T-helper 2 cell treated with Interferon-gamma antibody and Interleukin-4, amounts not matched to agents 5 μg/mL and 100 μg/mL, for 36 hours (primary cell): ENCODE measurements around the gene WDR62.

Source experiments
- DNase-seq: peaks from one replicate; pipeline ENCODE4 v3.0.0; 2021; ENCODE audit warnings: low spot score
- H3K27ac Mint-ChIP-seq: one replicate; pipeline ENCODE4 v1.8.0; 2021; ENCODE audit warnings: mild to moderate bottlenecking, mixed read lengths
- H3K27me3 Mint-ChIP-seq: one replicate; pipeline ENCODE4 v1.8.0; 2021; ENCODE audit warnings: low read depth, mixed read lengths
- H3K36me3 Mint-ChIP-seq: one replicate; pipeline ENCODE4 v1.8.0; 2021; ENCODE audit warnings: low read depth, mixed read lengths
- H3K4me1 Mint-ChIP-seq: one replicate; pipeline ENCODE4 v1.8.0; 2021; ENCODE audit warnings: low read depth, mixed read lengths
- H3K4me3 Mint-ChIP-seq: one replicate; pipeline ENCODE4 v1.8.0; 2022; ENCODE audit warnings: mild to moderate bottlenecking, moderate library complexity, mixed read lengths
- H3K9me3 Mint-ChIP-seq: one replicate; pipeline ENCODE4 v1.8.0; 2021; ENCODE audit warnings: mixed read lengths

The WDR62 gene

DNA sequence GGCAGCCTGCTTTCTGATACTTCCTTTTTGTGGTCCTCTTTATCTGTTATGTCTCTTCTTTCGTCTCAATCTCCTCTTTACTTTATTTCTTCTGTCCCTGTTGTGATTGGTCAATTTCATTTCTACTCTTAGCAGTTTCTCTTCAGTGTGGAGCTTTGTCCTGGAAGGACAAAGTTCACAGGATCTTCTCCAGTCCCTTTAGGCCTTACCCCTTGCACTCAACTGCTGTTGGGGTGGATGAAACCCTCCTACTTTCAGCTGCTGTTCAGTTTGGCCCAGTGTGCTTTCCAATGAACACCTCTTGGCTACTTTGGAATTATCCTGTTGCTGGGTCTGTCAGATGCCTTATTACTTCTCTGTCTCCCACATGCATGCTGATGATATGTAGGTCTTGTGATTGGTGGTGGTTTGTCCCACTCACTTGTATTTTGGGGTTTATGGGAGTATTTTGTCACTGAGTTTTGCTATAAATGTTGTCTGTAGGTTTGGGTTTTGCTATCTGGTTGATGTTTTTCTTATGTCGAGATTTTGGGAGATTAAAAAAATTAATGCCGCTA, 24.8 kb downstream of the WDR62 start:
- Mint-ChIP-seq H3K36me3 (peaks cover 50% of the 10 kb centered on the region), H3K4me1 (peaks cover 2% of the 10 kb centered on the region), H3K27ac (no peak overlapping the region), H3K9me3 (no peaks in the 10 kb centered on the region), H3K27me3 (no peaks in the 10 kb centered on the region), H3K4me3 (no peak overlapping the region)
- DNase-seq = no peak

DNA sequence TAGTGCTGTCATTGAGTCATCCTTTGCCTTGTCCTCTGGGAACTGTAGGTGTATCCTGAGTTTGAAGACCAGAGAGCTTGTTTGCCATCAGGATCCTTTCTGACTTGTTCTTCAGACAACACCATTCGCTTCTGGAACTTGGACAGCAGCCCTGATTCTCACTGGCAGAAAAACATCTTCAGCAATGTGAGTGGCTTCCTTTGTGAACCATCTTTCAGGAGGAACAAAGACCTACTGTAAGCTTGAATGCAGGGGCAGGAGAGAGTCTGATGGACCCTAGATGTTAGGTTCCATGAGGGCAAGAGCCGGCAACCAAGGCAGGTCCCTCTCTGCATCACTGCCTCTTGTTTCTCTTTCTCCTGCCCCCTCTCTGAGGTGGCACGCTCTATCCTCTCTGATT, 26.7 kb downstream of the WDR62 start:
- Mint-ChIP-seq H3K4me1 (peaks cover 2% of the 10 kb centered on the region), H3K36me3 (peaks cover 53% of the 10 kb centered on the region), H3K9me3 (no peaks in the 10 kb centered on the region), H3K27ac (no peak overlapping the region), H3K4me3 (no peak overlapping the region), H3K27me3 (no peaks in the 10 kb centered on the region)
- no peak for DNase-seq

DNA sequence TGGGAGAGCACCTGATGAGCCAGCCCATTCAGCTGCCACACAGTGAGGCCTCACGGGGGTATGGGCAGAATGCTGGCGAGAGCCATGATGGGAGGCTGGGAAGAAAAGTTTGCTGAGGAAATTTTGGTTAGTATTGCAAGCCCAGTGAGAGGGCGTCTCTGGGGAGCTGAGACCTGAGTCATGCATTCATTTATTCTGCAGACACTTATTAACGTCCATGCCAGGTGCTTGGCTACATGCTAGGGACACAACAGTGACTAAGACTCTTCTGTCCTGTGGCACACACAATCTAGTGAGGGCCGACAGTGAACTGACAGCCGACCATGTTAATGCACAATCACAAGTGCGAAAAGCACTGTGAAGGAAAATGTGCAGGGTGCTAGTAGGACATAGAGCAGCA, 27.2 kb downstream of the WDR62 start:
- H3K4me3 Mint-ChIP-seq = no peak overlapping the region
- H3K27ac Mint-ChIP-seq = no peak overlapping the region
- H3K9me3 Mint-ChIP-seq = no peaks in the 10 kb centered on the region
- peaks cover 2% of the 10 kb centered on the region for H3K4me1 Mint-ChIP-seq
- no peaks in the 10 kb centered on the region for H3K27me3 Mint-ChIP-seq
- DNase-seq = no peak
- peaks cover 55% of the 10 kb centered on the region for H3K36me3 Mint-ChIP-seq

DNA sequence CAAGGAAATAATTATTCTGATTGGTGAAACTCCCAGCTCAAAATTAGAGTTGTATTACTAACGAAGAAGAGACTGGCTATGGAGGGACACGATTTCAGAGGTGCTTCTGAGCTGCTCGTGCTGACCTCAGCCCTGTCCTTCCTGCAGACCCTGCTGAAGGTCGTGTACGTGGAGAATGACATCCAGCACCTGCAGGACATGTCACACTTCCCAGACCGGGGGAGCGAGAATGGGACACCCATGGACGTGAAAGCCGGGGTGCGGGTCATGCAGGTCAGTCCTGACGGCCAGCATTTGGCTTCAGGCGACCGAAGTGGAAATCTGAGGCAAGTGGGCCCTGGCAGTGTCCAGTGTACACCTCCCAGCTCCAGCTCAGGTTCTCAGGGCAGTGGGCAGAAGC, 28.2 kb downstream of the WDR62 start:
- Mint-ChIP-seq H3K4me1 (peaks cover 2% of the 10 kb centered on the region), H3K4me3 (no peak overlapping the region), H3K36me3 (peaks cover 50% of the 10 kb centered on the region), H3K27me3 (no peaks in the 10 kb centered on the region), H3K27ac (no peak overlapping the region), H3K9me3 (no peaks in the 10 kb centered on the region)
- no peak for DNase-seq

GRCh38 chr19:36084231-36085009, 29.7 kb downstream of the WDR62 start:
- Mint-ChIP-seq H3K27ac (no peak overlapping the region), H3K9me3 (no peaks in the 10 kb centered on the region), H3K27me3 (no peaks in the 10 kb centered on the region), H3K4me3 (no peak overlapping the region), H3K36me3 (peaks cover 55% of the 10 kb centered on the region), H3K4me1 (no peaks in the 10 kb centered on the region)
- DNase-seq = no peak

GRCh38 chr19:36086326-36086725, 31.6 kb downstream of the WDR62 start:
- H3K4me1 Mint-ChIP-seq = no peaks in the 10 kb centered on the region
- H3K4me3 Mint-ChIP-seq = no peak overlapping the region
- H3K27ac Mint-ChIP-seq = no peak overlapping the region
- H3K36me3 Mint-ChIP-seq = peaks cover 51% of the 10 kb centered on the region
- no peaks in the 10 kb centered on the region for H3K9me3 Mint-ChIP-seq
- no peak for DNase-seq
- H3K27me3 Mint-ChIP-seq = no peaks in the 10 kb centered on the region

DNA sequence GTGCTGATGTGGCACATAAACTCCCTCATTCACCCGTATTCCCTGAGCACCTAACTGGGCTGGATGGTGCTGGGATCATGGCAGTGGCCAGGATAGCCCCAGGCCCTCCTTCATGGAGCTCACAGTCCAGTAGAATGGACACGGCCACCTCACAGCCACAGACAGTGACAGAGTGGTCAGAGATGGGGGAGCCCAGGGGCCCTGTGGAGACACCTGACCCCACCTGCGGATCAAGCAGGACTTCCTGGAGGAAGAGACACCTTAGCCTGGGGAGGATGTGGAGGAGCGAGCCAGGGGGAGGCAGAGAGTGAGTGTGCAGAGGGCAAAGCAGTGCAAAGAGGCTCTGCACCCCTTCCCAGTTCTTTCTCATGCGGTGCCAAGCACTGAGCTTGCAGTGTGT, 35.1 kb downstream of the WDR62 start:
- H3K4me1 Mint-ChIP-seq = peaks cover 2% of the 10 kb centered on the region
- no peak for DNase-seq
- no peak overlapping the region for H3K4me3 Mint-ChIP-seq
- H3K27ac Mint-ChIP-seq = no peak overlapping the region
- no peaks in the 10 kb centered on the region for H3K9me3 Mint-ChIP-seq
- H3K36me3 Mint-ChIP-seq = peaks cover 46% of the 10 kb centered on the region
- H3K27me3 Mint-ChIP-seq = no peaks in the 10 kb centered on the region

- H3K4me1 Mint-ChIP-seq = peaks cover 2% of the 10 kb centered on the region
- no peak overlapping the region for H3K27ac Mint-ChIP-seq
- H3K27me3 Mint-ChIP-seq = no peaks in the 10 kb centered on the region
- H3K4me3 Mint-ChIP-seq = no peak overlapping the region
- H3K36me3 Mint-ChIP-seq = peaks cover 42% of the 10 kb centered on the region
- no peak for DNase-seq
- no peaks in the 10 kb centered on the region for H3K9me3 Mint-ChIP-seq
Measured at GRCh38 chr19:36090910-36091695, 36.4 kb downstream of the WDR62 start.

DNA sequence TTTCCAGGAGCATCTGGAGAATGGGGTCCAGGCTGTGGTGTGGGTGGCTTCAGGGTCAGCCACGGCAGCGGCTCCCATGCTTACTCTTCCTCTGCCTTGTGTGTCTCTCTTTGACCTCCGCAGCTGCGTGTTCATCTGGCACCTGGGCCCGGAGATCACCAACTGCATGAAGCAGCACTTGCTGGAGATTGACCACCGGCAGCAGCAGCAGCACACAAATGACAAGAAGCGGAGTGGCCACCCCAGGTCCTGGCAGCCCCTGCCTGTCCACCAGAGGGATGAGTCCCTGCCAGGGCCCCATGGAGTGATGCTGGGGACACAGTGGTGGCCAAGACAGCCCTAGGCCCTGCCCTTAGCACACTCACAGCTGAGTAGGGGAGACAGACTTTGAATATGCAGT, 37.9 kb downstream of the WDR62 start:
- H3K9me3 Mint-ChIP-seq = no peaks in the 10 kb centered on the region
- peaks cover 45% of the 10 kb centered on the region for H3K36me3 Mint-ChIP-seq
- H3K27me3 Mint-ChIP-seq = no peaks in the 10 kb centered on the region
- peaks cover 2% of the 10 kb centered on the region for H3K4me1 Mint-ChIP-seq
- peak overlapping the region; percentile 57 for H3K27ac Mint-ChIP-seq
- no peak for DNase-seq
- no peak overlapping the region for H3K4me3 Mint-ChIP-seq

DNA sequence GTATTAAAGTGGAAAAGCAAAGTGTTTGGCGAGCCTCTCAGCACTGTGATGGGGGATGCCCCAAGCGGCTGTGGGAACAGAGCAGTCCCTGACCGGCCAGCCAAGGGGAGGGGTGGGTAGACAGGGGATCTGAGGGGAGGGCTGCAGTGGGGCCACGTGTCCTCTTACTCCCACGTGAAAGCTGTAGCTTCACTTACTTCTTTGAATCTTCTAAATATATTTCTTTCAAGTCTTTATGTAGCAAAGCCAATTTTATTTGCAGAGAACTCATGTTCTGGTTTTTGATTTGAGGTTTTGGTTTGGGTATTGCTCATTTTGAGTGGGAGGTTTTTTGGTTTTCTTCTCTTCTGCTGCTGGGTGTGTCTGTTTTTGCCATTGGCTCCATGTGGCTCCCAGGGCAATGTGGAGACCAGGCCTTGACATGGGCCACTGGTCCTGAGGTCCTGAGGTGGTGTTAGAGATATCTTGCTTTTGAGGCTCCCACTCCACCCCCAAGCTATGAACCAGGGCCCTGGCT, 38.5 kb downstream of the WDR62 start:
- H3K27ac Mint-ChIP-seq = peak overlapping the region; percentile 70
- no peak overlapping the region for H3K4me3 Mint-ChIP-seq

GRCh38 chr19:36093687-36094086, 39.0 kb downstream of the WDR62 start:
- H3K9me3 Mint-ChIP-seq = no peaks in the 10 kb centered on the region
- DNase-seq = no peak
- H3K36me3 Mint-ChIP-seq = peaks cover 43% of the 10 kb centered on the region
- no peaks in the 10 kb centered on the region for H3K27me3 Mint-ChIP-seq
- H3K4me3 Mint-ChIP-seq = no peak overlapping the region
- H3K27ac Mint-ChIP-seq = peak overlapping the region; percentile 70
- H3K4me1 Mint-ChIP-seq = peaks cover 2% of the 10 kb centered on the region

More for the DNA sequence above, 38.5 kb downstream of the WDR62 start:
- peaks cover 2% of the 10 kb centered on the region for H3K4me1 Mint-ChIP-seq
- no peaks in the 10 kb centered on the region for H3K27me3 Mint-ChIP-seq
- peaks cover 42% of the 10 kb centered on the region for H3K36me3 Mint-ChIP-seq
- no peaks in the 10 kb centered on the region for H3K9me3 Mint-ChIP-seq
- no peak for DNase-seq

GRCh38 chr19:36097036-36097435, 42.3 kb downstream of the WDR62 start:
- peaks cover 2% of the 10 kb centered on the region for H3K4me1 Mint-ChIP-seq
- no peak overlapping the region for H3K4me3 Mint-ChIP-seq
- H3K36me3 Mint-ChIP-seq = peaks cover 30% of the 10 kb centered on the region
- H3K27ac Mint-ChIP-seq = no peak overlapping the region
- no peak for DNase-seq
- H3K27me3 Mint-ChIP-seq = no peaks in the 10 kb centered on the region
- no peaks in the 10 kb centered on the region for H3K9me3 Mint-ChIP-seq

GRCh38 chr19:36099166-36099785, 44.6 kb downstream of the WDR62 start:
- Mint-ChIP-seq H3K36me3 (peaks cover 34% of the 10 kb centered on the region), H3K9me3 (no peaks in the 10 kb centered on the region), H3K4me1 (no peaks in the 10 kb centered on the region), H3K27me3 (no peaks in the 10 kb centered on the region), H3K4me3 (no peak overlapping the region), H3K27ac (no peak overlapping the region)
- DNase-seq = no peak

GRCh38 chr19:36100476-36100875, 45.8 kb downstream of the WDR62 start:
- Mint-ChIP-seq H3K4me1 (no peaks in the 10 kb centered on the region), H3K9me3 (no peaks in the 10 kb centered on the region), H3K4me3 (no peak overlapping the region), H3K27me3 (no peaks in the 10 kb centered on the region), H3K27ac (no peak overlapping the region), H3K36me3 (peaks cover 33% of the 10 kb centered on the region)
- DNase-seq = no peak
